Right cardiac atrium (tissue), 5 donors: ENCODE measurements around the gene ZNF821. TPM values are rescaled to one million over a fixed set of nuclear protein-coding genes. Genes with fewer than 3 reads are reported as not detected.
A peak's percentile ranks its signal among the peaks of the same experiment; 100 is the strongest.
"Not testable (repeated sequence)": the region's sequence is repeated elsewhere in the genome, so short reads cannot be mapped to it uniquely, and the experiment has no call there.

Source experiments
- ATAC-seq, 2 donors: fragments of 200-7000 bp; cut with Tn5 transposase; one replicate each; pipeline versions ENCODE4 v1.8.0 to v1.9.1; 2020; ENCODE audit warnings: moderate library complexity in 2 of 2, mild to moderate bottlenecking in 1 of 2
- DNase-seq, 3 donors: peaks; one replicate each; pipeline ENCODE4 v3.0.0-alpha.2; 2020
- H3K27ac ChIP-seq: one replicate; pipeline ENCODE4 v1.5.1; 2013; ENCODE audit warnings: mild to moderate bottlenecking, low read length, control low read depth, moderate library complexity
- H3K27me3 ChIP-seq: one replicate; pipeline ENCODE4 v1.6.1; 2013; ENCODE audit not compliant: control insufficient read depth, insufficient read depth
- H3K4me1 ChIP-seq: one replicate; pipeline ENCODE4 v1.6.1; 2013; ENCODE audit warnings: low read length; ENCODE audit not compliant: control insufficient read depth, insufficient read depth
- H3K4me3 ChIP-seq: one replicate; pipeline ENCODE4 v1.5.1; 2013; ENCODE audit warnings: low read length, control low read depth
- H3K9me3 ChIP-seq: one replicate; pipeline ENCODE4 v1.6.1; 2013; ENCODE audit warnings: low read length; ENCODE audit not compliant: control insufficient read depth
- WGBS: extraction: QIAGEN DNeasy Blood & Tissue Kit; methylation state at CpG from one replicate; pipeline ENCODE4 v1.1.7; 2013; 5-methylcytosine and 5-hydroxymethylcytosine counted together
- intact Hi-C, 4 donors: fragments of 100-400 bp; cut with DNase I; formaldehyde crosslinking; loops; one replicate each; pipeline versions ENCODE4 v1.11.0 to v1.14.0; 2022 to 2023
- polyA plus RNA-seq: library from polyadenylated mRNA; stranded (reverse); fragments of 200-250 nt; gene quantifications from one replicate; pipeline ENCODE4 v1.2.3, GENCODE V29; 2013
- total RNA-seq, 4 donors: library from RNA; stranded (reverse); fragmentation: NEBNext Ultra II Directional; extraction: Animal tissue kit (Norgen Biotek cat#: 25700); gene quantifications; one replicate each; pipeline ENCODE4 v1.2.1, GENCODE V29; 2021
- donor health status: healthy with polysubstance abuse.
- donor health status: DM: no; HTN: yes; CAD: no.
- donor health status: DM: no; HTN: no; CAD: no.
- donor health status: DM: no; HTN: yes; CAD: no; lungs with severe emphysema.
- donor health status: DM: yes; HTN: yes; CAD: no.

Gene ZNF821
- total and polyA plus RNA-seq, 5 donors, result 5.0 to 8.5 (median 6.4) TPM

- peak overlapping the region; percentile 70 for H3K4me3 ChIP-seq
- intact Hi-C loops, result loop anchor here in 2 of 4 donors (10.0 kb wide), 2 partner anchors 62 to 82 kb away; no protein-coding TSS in a partner anchor
- no peaks in the 10 kb centered on the region for H3K4me1 ChIP-seq
- WGBS, result 9% methylated on average over 9 of the region's 9 CpGs
- peak in 1 of 3 donors; percentile 66 for DNase-seq
- H3K27me3 ChIP-seq, result no peaks in the 10 kb centered on the region
- ATAC-seq, result peak; percentile 20 to 51
- no peaks in the 10 kb centered on the region for H3K9me3 ChIP-seq
- H3K27ac ChIP-seq, result peak overlapping the region; percentile 18
Observed at GRCh38 chr16:71882505-71883167, 1.3 kb downstream of the ZNF821 start.

GRCh38 chr16:71880176-71880575 lies 3.8 kb downstream of the ZNF821 start:
- DNase-seq (peak in 1 of 3 donors; percentile 18), ATAC-seq (no peak)
- Histone ChIP-seq H3K9me3 (no peaks in the 10 kb centered on the region), H3K4me1 (no peaks in the 10 kb centered on the region), H3K27me3 (no peaks in the 10 kb centered on the region), H3K4me3 (no peak overlapping the region), H3K27ac (no peak overlapping the region)
- intact Hi-C loops, result loop anchor here in 2 of 4 donors (10.0 kb wide), 2 partner anchors 65 to 85 kb away; no protein-coding TSS in a partner anchor
- WGBS, result 75% methylated on average over 4 of the region's 4 CpGs

GRCh38 chr16:71878911-71879310 lies 5.1 kb downstream of the ZNF821 start:
- DNase-seq, result no peak
- intact Hi-C loops, result no loop called here
- Histone ChIP-seq H3K4me1 (no peaks in the 10 kb centered on the region), H3K27ac (no peak overlapping the region), H3K4me3 (no peak overlapping the region), H3K9me3 (no peaks in the 10 kb centered on the region), H3K27me3 (no peaks in the 10 kb centered on the region)
- WGBS, result 57% methylated on average over 4 of the region's 4 CpGs
- no peak for ATAC-seq

GRCh38 chr16:71873199-71873598 lies 10.8 kb downstream of the ZNF821 start:
- 85% methylated on average over 4 of the region's 4 CpGs for WGBS
- no peak for ATAC-seq
- intact Hi-C loops, result no loop called here

GRCh38 chr16:71870818-71871217 lies 13.2 kb downstream of the ZNF821 start:
- no peaks in the 10 kb centered on the region for H3K4me1 ChIP-seq
- no peaks in the 10 kb centered on the region for H3K27me3 ChIP-seq
- H3K27ac ChIP-seq, result no peak overlapping the region
- intact Hi-C loops, result no loop called here
- ATAC-seq (no peak), DNase-seq (no peak)
- no peak overlapping the region for H3K4me3 ChIP-seq
- 96% methylated on average over 2 of the region's 2 CpGs for WGBS
- no peaks in the 10 kb centered on the region for H3K9me3 ChIP-seq

More at GRCh38 chr16:71873199-71873598, 10.8 kb downstream of the ZNF821 start:
- no peaks in the 10 kb centered on the region for H3K4me1 ChIP-seq
- H3K27me3 ChIP-seq, result no peaks in the 10 kb centered on the region
- H3K9me3 ChIP-seq, result no peaks in the 10 kb centered on the region
- DNase-seq, result no peak
- no peak overlapping the region for H3K27ac ChIP-seq
- H3K4me3 ChIP-seq, result no peak overlapping the region

- Histone ChIP-seq H3K4me3 (no peak overlapping the region), H3K4me1 (no peaks in the 10 kb centered on the region), H3K9me3 (no peaks in the 10 kb centered on the region), H3K27ac (no peak overlapping the region), H3K27me3 (no peaks in the 10 kb centered on the region)
- ATAC-seq, result no peak
- intact Hi-C loops, result no loop called here
- DNase-seq, result no peak
- WGBS, result 84% methylated on average over 1 of the region's 1 CpG
Observed at GRCh38 chr16:71869089-71869488, 14.9 kb downstream of the ZNF821 start.

GRCh38 chr16:71867939-71868338 lies 16.0 kb downstream of the ZNF821 start:
- intact Hi-C loops, result no loop called here
- no peak for ATAC-seq
- DNase-seq, result no peak
- H3K4me1 ChIP-seq, result no peaks in the 10 kb centered on the region
- H3K9me3 ChIP-seq, result no peaks in the 10 kb centered on the region
- no peaks in the 10 kb centered on the region for H3K27me3 ChIP-seq
- 95% methylated on average over 3 of the region's 3 CpGs for WGBS
- H3K4me3 ChIP-seq, result no peak overlapping the region
- H3K27ac ChIP-seq, result no peak overlapping the region

GRCh38 chr16:71867175-71867574 lies 16.8 kb downstream of the ZNF821 start:
- WGBS, result 92% methylated on average over 6 of the region's 6 CpGs
- H3K4me3 ChIP-seq, intact Hi-C loops, H3K9me3 ChIP-seq, DNase-seq, H3K27ac ChIP-seq, H3K27me3 ChIP-seq, ATAC-seq, H3K4me1 ChIP-seq: not testable (repeated sequence)

GRCh38 chr16:71865173-71865863 lies 18.7 kb downstream of the ZNF821 start:
- no peak overlapping the region for H3K27ac ChIP-seq
- H3K9me3 ChIP-seq, result no peaks in the 10 kb centered on the region
- no peak for DNase-seq
- WGBS, result 83% methylated on average over 7 of the region's 7 CpGs
- H3K27me3 ChIP-seq, result no peaks in the 10 kb centered on the region
- intact Hi-C loops, result no loop called here
- no peaks in the 10 kb centered on the region for H3K4me1 ChIP-seq
- H3K4me3 ChIP-seq, result no peak overlapping the region
- ATAC-seq, result peak in 1 of 2 donors; percentile 54

- H3K4me3 ChIP-seq, result no peak overlapping the region
- ATAC-seq (no peak), DNase-seq (no peak)
- no peaks in the 10 kb centered on the region for H3K27me3 ChIP-seq
- no peak overlapping the region for H3K27ac ChIP-seq
- H3K9me3 ChIP-seq, result no peaks in the 10 kb centered on the region
- intact Hi-C loops, result no loop called here
- H3K4me1 ChIP-seq, result no peaks in the 10 kb centered on the region
- WGBS, result 95% methylated on average over 5 of the region's 5 CpGs
Observed at GRCh38 chr16:71863995-71864394, 20.0 kb downstream of the ZNF821 start.

- intact Hi-C loops, result no loop called here
Observed at GRCh38 chr16:71859762-71860521, 24.0 kb downstream of the ZNF821 start.

More at GRCh38 chr16:71859762-71860521, 24.0 kb downstream of the ZNF821 start:
- 94% methylated on average over 32 of the region's 32 CpGs for WGBS
- no peak overlapping the region for H3K4me3 ChIP-seq
- H3K9me3 ChIP-seq, result no peaks in the 10 kb centered on the region
- H3K27ac ChIP-seq, result peak overlapping the region; percentile 51
- ATAC-seq (no peak), DNase-seq (no peak)
- no peaks in the 10 kb centered on the region for H3K27me3 ChIP-seq
- H3K4me1 ChIP-seq, result peaks cover 3% of the 10 kb centered on the region
